Measurements from ENCODE around the gene BIN2.
"Not testable (repeated sequence)": the region's sequence is repeated elsewhere in the genome, so short reads cannot be mapped to it uniquely, and the experiment has no call there.

BIN2 gene

GRCh38 chr12:51348116-51348515, 24.1 kb upstream of the BIN2 start:
- intact Hi-C loops (cut with DNase I): no loop called here
- no peak for DNase-seq

GRCh38 chr12:51346581-51346980, 22.6 kb upstream of the BIN2 start, which contains the start of gene CELA1:
TSS of gene CELA1 (minus strand) at chr12:51346679. CDS start at chr12:51346638, 41 bp downstream.
- no peak for DNase-seq
- intact Hi-C loops (cut with DNase I): no loop called here

GRCh38 chr12:51345681-51346080, 21.7 kb upstream of the BIN2 start:
- no peak for DNase-seq
- intact Hi-C loops (cut with DNase I): no loop called here

- no peak for DNase-seq
- intact Hi-C loops (cut with DNase I): loop anchor here (5.0 kb wide), 1 partner anchor 296 kb away; the partner anchor contains the start of gene LETMD1
Observed at GRCh38 chr12:51343201-51343600, 19.2 kb upstream of the BIN2 start.

GRCh38 chr12:51342416-51342815, 18.4 kb upstream of the BIN2 start:
- no peak for DNase-seq
- intact Hi-C loops (cut with DNase I): loop anchor here (5.0 kb wide), 1 partner anchor 295 kb away; the partner anchor contains the start of gene LETMD1

GRCh38 chr12:51341251-51342007, 17.5 kb upstream of the BIN2 start:
- intact Hi-C loops (cut with DNase I): loop anchor here (5.0 kb wide), 1 partner anchor 294 kb away; the partner anchor contains the start of gene LETMD1
- DNase-seq: peak in 5 of 10 donors; percentile 58 to 87 (median 69)

- no peak for DNase-seq
- intact Hi-C loops (cut with DNase I): loop anchor here (5.0 kb wide), 1 partner anchor 292 kb away; the partner anchor contains the start of gene LETMD1
Observed at GRCh38 chr12:51339750-51340149, 15.8 kb upstream of the BIN2 start.

- DNase-seq; intact Hi-C loops (cut with DNase I): not testable (repeated sequence)
Observed at GRCh38 chr12:51337336-51337735, 13.4 kb upstream of the BIN2 start.

- intact Hi-C loops (cut with DNase I): no loop called here
- no peak for DNase-seq
Observed at GRCh38 chr12:51335931-51336330, 12.0 kb upstream of the BIN2 start.

GRCh38 chr12:51334764-51335163, 10.8 kb upstream of the BIN2 start:
- no peak for DNase-seq
- intact Hi-C loops (cut with DNase I): no loop called here

- DNase-seq: no peak
- intact Hi-C loops (cut with DNase I): no loop called here
Observed at GRCh38 chr12:51333536-51333935, 9.6 kb upstream of the BIN2 start.

- DNase-seq: no peak
- intact Hi-C loops (cut with DNase I): no loop called here
Observed at GRCh38 chr12:51330186-51330585, 6.2 kb upstream of the BIN2 start.

- intact Hi-C loops (cut with DNase I): no loop called here
- no peak for DNase-seq
Observed at GRCh38 chr12:51329742-51330141, 5.8 kb upstream of the BIN2 start.

GRCh38 chr12:51328587-51328986, 4.6 kb upstream of the BIN2 start:
- no peak for DNase-seq
- intact Hi-C loops (cut with DNase I): no loop called here

- no peak for DNase-seq
Observed at GRCh38 chr12:51326698-51327439, 2.9 kb upstream of the BIN2 start.

GRCh38 chr12:51324953-51325352, 979 bp upstream of the BIN2 start:
- DNase-seq: no peak

More at GRCh38 chr12:51326698-51327439, 2.9 kb upstream of the BIN2 start:
- intact Hi-C loops (cut with DNase I): no loop called here

GRCh38 chr12:51323317-51323960, 535 bp downstream of the BIN2 start:
- intact Hi-C loops (cut with DNase I): no loop called here
- no peak for DNase-seq

More at GRCh38 chr12:51324953-51325352, 979 bp upstream of the BIN2 start:
- intact Hi-C loops (cut with DNase I): no loop called here

- intact Hi-C loops (cut with DNase I): no loop called here
- no peak for DNase-seq
Observed at GRCh38 chr12:51322452-51322851, 1.5 kb downstream of the BIN2 start.

- intact Hi-C loops (cut with DNase I): no loop called here
- DNase-seq: no peak
Observed at GRCh38 chr12:51321882-51322281, 2.1 kb downstream of the BIN2 start.

GRCh38 chr12:51320695-51321320, 3.2 kb downstream of the BIN2 start:
- intact Hi-C loops (cut with DNase I): no loop called here
- no peak for DNase-seq

- intact Hi-C loops (cut with DNase I): no loop called here
- DNase-seq: no peak
Observed at GRCh38 chr12:51320311-51320694, 3.7 kb downstream of the BIN2 start.

All from posterior cingulate gyrus (tissue), 11 donors.